ENCODE measurements around the gene ENOX1.

DNA sequence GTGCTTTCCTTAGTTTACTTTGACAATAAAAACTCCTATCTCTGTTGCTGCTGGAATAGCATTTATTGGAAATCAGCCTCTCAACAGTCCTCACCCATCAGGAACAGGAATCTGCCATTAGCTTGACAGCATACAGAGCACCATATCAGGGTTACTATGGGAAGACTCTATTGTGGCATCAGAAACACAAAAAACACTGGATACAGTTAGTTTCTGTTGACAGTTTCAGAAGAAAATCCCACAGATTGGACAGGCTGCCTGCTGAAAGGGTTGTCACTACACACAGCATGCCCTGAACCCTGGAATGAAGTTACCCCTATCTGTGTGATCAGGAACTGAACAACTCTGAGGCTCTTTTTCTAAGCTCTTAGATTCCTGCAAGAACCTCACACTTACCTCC, 172.7 kb downstream of the ENOX1 start:
- TF ChIP-seq, protein P1, sequence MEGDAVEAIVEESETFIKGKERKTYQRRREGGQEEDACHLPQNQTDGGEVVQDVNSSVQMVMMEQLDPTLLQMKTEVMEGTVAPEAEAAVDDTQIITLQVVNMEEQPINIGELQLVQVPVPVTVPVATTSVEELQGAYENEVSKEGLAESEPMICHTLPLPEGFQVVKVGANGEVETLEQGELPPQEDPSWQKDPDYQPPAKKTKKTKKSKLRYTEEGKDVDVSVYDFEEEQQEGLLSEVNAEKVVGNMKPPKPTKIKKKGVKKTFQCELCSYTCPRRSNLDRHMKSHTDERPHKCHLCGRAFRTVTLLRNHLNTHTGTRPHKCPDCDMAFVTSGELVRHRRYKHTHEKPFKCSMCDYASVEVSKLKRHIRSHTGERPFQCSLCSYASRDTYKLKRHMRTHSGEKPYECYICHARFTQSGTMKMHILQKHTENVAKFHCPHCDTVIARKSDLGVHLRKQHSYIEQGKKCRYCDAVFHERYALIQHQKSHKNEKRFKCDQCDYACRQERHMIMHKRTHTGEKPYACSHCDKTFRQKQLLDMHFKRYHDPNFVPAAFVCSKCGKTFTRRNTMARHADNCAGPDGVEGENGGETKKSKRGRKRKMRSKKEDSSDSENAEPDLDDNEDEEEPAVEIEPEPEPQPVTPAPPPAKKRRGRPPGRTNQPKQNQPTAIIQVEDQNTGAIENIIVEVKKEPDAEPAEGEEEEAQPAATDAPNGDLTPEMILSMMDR (IDR thresholded peaks at IDR 0.05; ENCODE audit: low read length), result no peak
- no peak for TF ChIP-seq EZH2 (IDR thresholded peaks at IDR 0.05; ENCODE audit: borderline replicate concordance, low read length)

All from OCI-LY1 (cell line).